Esophagus squamous epithelium (tissue), 5 donors: ENCODE measurements around the gene PELO. TPM values are rescaled to one million over a fixed set of nuclear protein-coding genes. Genes with fewer than 3 reads are reported as not detected.

Experiments
- DNase-seq: peaks from one replicate; lab custom pipeline; 2025; lab: John Stamatoyannopoulos, UW
- H3K27ac ChIP-seq, 4 donors: fragments of 200-600 bp; sonication (generic); one replicate each; pipeline ENCODE4 v1.5.1; 2016 to 2019; ENCODE audit warnings: mild to moderate bottlenecking in 1 of 4
- H3K27me3 ChIP-seq, 4 donors: fragments of 200-600 bp; sonication (generic); 1 replicate in 3 of 4; 2 replicates in 1 of 4; pipeline versions ENCODE4 v1.5.1 to v1.6.0; 2017 to 2021; ENCODE audit warnings: antibody characterized with exemption in 1 of 4
- H3K36me3 ChIP-seq, 3 donors: fragments of 200-600 bp; sonication (generic); one replicate each; pipeline ENCODE4 v1.5.1; 2016 to 2019
- H3K4me1 ChIP-seq, 3 donors: fragments of 200-600 bp; sonication (generic); one replicate each; pipeline ENCODE4 v1.5.1; 2017 to 2019
- H3K4me3 ChIP-seq, 4 donors: fragments of 200-600 bp; sonication (generic); 1 replicate in 3 of 4; 2 replicates in 1 of 4; pipeline ENCODE4 v1.5.1; 2016 to 2019; ENCODE audit warnings: mild to moderate bottlenecking in 2 of 4, moderate library complexity in 1 of 4
- H3K9me3 ChIP-seq, 3 donors: fragments of 200-600 bp; sonication (generic); one replicate each; pipeline ENCODE4 v1.5.1; 2016 to 2019
- CTCF ChIP-seq, 6 experiments: fragments of 450-650 bp in 4 of 6; fragments of 200-600 bp in 2 of 6; sonication (generic) in 2 of 6; IDR thresholded peaks; one replicate each; pipeline ENCODE4 v1.5.1; 2016 to 2019; ENCODE audit warnings: antibody characterized with exemption in 6 of 6, mild to moderate bottlenecking in 4 of 6, moderate library complexity in 4 of 6
- POLR2A ChIP-seq, 4 donors: fragments of 450-650 bp; IDR thresholded peaks; one replicate each; pipeline ENCODE4 v1.6.1; 2017; ENCODE audit warnings: antibody characterized with exemption in 4 of 4, mild to moderate bottlenecking in 4 of 4, moderate library complexity in 3 of 4
- WGBS, 2 donors: methylation state at CpG; one replicate each; pipeline ENCODE4 v1.1.5; 2018; 5-methylcytosine and 5-hydroxymethylcytosine counted together
- intact Hi-C: fragments of 100-400 bp; cut with DNase I; formaldehyde crosslinking; loops from one replicate; pipeline ENCODE4 v1.15.0; 2022
- total RNA-seq, 4 donors: library from RNA; depleted of rRNA; stranded (reverse); fragments of >200 nt; gene quantifications; one replicate each; pipeline ENCODE4 v1.1.0, GENCODE V29; 2016
- donor health status: DM: yes; HTN: yes; CAD: no.

Gene PELO
- total RNA-seq, 4 donors from 2014 or later = 10.4 to 25.6 (median 14.6) TPM

GRCh38 chr5:52801329-52801728 is 13.6 kb downstream of the PELO start:
- no peak for DNase-seq
- intact Hi-C loops = no loop called here
- Histone ChIP-seq H3K27me3 (no peaks in the 10 kb centered on the region), H3K4me1 (peaks cover 24 to 93% (median 32%) of the 10 kb centered on the region in 3 donors), H3K4me3 (peak overlapping the region; percentile 50 to 83 (median 72)), H3K27ac (peak overlapping the region; percentile 88 to 97 (median 94)), H3K9me3 (no peaks in the 10 kb centered on the region), H3K36me3 (peaks cover 0 to 14% (median 0%) of the 10 kb centered on the region in 3 donors)
- 30 to 32% methylated on average over 5 to 6 of the region's 8 CpGs for WGBS, 2 donors
- TF ChIP-seq CTCF (IDR thresholded peaks at IDR 0.05) (no peak), POLR2A (IDR thresholded peaks at IDR 0.05) (no peak)

- H3K36me3 ChIP-seq = peaks cover 0 to 14% (median 0%) of the 10 kb centered on the region in 3 donors
- no peak for TF ChIP-seq POLR2A (IDR thresholded peaks at IDR 0.05)
- TF ChIP-seq CTCF (IDR thresholded peaks at IDR 0.05) = no peak
- intact Hi-C loops = no loop called here
- peak overlapping the region in 2 of 4 donors; percentile 92 to 97 for H3K27ac ChIP-seq
- no peak for DNase-seq
- 52 to 54% methylated on average over 2 of the region's 2 CpGs for WGBS, 2 donors
- no peaks in the 10 kb centered on the region for H3K9me3 ChIP-seq
- peak overlapping the region in 3 of 4 donors; percentile 70 to 83 (median 74) for H3K4me3 ChIP-seq
- H3K4me1 ChIP-seq = peaks cover 24 to 91% (median 32%) of the 10 kb centered on the region in 3 donors
- H3K27me3 ChIP-seq = no peaks in the 10 kb centered on the region
Observed at GRCh38 chr5:52802272-52802973, 14.7 kb downstream of the PELO start.

- Histone ChIP-seq H3K27me3 (no peaks in the 10 kb centered on the region), H3K4me1 (peaks cover 24 to 92% (median 36%) of the 10 kb centered on the region in 3 donors), H3K36me3 (peaks cover 0 to 14% (median 0%) of the 10 kb centered on the region in 3 donors), H3K27ac (peak overlapping the region in 2 of 4 donors; percentile 92 to 97), H3K9me3 (no peaks in the 10 kb centered on the region), H3K4me3 (peak overlapping the region in 3 of 4 donors; percentile 70 to 83 (median 74))
- intact Hi-C loops = no loop called here
- DNase-seq = no peak
- 45 to 73% methylated on average over 6 of the region's 6 CpGs for WGBS, 2 donors
- no peak for TF ChIP-seq POLR2A (IDR thresholded peaks at IDR 0.05)
- TF ChIP-seq CTCF (IDR thresholded peaks at IDR 0.05) = no peak
Observed at GRCh38 chr5:52802974-52803336, 15.2 kb downstream of the PELO start.

- Histone ChIP-seq H3K36me3 (peaks cover 0 to 14% (median 0%) of the 10 kb centered on the region in 3 donors), H3K27ac (peak overlapping the region in 2 of 4 donors; percentile 92 to 97), H3K4me1 (peaks cover 20 to 92% (median 32%) of the 10 kb centered on the region in 3 donors), H3K4me3 (peak overlapping the region in 1 of 4 donors; percentile 9), H3K9me3 (no peaks in the 10 kb centered on the region), H3K27me3 (no peaks in the 10 kb centered on the region)
- intact Hi-C loops = no loop called here
- DNase-seq = no peak
- no peak for TF ChIP-seq POLR2A (IDR thresholded peaks at IDR 0.05)
- TF ChIP-seq CTCF (IDR thresholded peaks at IDR 0.05) = no peak
- WGBS, 2 donors = 27 to 43% methylated on average over 2 of the region's 2 CpGs
Observed at GRCh38 chr5:52804387-52804791, 16.7 kb downstream of the PELO start.

- Histone ChIP-seq H3K9me3 (no peaks in the 10 kb centered on the region), H3K27me3 (no peaks in the 10 kb centered on the region), H3K4me3 (peak overlapping the region in 1 of 4 donors; percentile 9), H3K4me1 (peaks cover 21 to 95% (median 38%) of the 10 kb centered on the region in 3 donors), H3K36me3 (peaks cover 0 to 14% (median 0%) of the 10 kb centered on the region in 3 donors), H3K27ac (peak overlapping the region in 2 of 4 donors; percentile 92 to 97)
- no peak for DNase-seq
- 69 to 79% methylated on average over 2 of the region's 2 CpGs for WGBS, 2 donors
- no peak for TF ChIP-seq POLR2A (IDR thresholded peaks at IDR 0.05)
- no peak for TF ChIP-seq CTCF (IDR thresholded peaks at IDR 0.05)
- intact Hi-C loops = no loop called here
Observed at GRCh38 chr5:52804981-52805380, 17.3 kb downstream of the PELO start.
